WTC11 (cell line): ENCODE data around the gene BSPH1. TPM values are rescaled to one million over a fixed set of nuclear protein-coding genes. Genes with fewer than 3 reads are reported as not detected.

Source experiments
- ATAC-seq: fragments of 200-7000 bp; cut with Tn5 transposase; 2 replicates; pipeline ENCODE4 v1.10.0; 2021; ENCODE audit warnings: mild to moderate bottlenecking, moderate library complexity
- Bru-seq: library from RNA; stranded (reverse); fragments of 400-500 nt; gene quantifications from one replicate; lab custom pipeline; 2021; lab: Mats Ljungman, UMichigan
- CTCF ChIA-PET: fragments of 300-600 bp; sonication (Branson Sonifier 250); formaldehyde crosslinking; loops from one replicate; lab custom pipeline; 2021; ENCODE audit warnings: antibody characterized with exemption; lab: Charles Lee
- POLR2A ChIA-PET: fragments of 350-600 bp; sonication (Branson Sonifier 250); formaldehyde crosslinking; loops from one replicate; lab custom pipeline; 2021; ENCODE audit warnings: antibody characterized with exemption; lab: Charles Lee
- DNase-seq: peaks from one replicate; pipeline ENCODE4 v3.0.0; 2021; ENCODE audit warnings: low spot score
- H3K27ac Mint-ChIP-seq: 2 replicates; pipeline ENCODE4 v1.8.0; 2021; ENCODE audit warnings: mixed read lengths
- H3K27me3 Mint-ChIP-seq: 2 replicates; pipeline ENCODE4 v1.8.0; 2021; ENCODE audit warnings: low read depth, mild to moderate bottlenecking, moderate library complexity, mixed read lengths
- H3K36me3 Mint-ChIP-seq: 2 replicates; pipeline ENCODE4 v1.8.0; 2021; ENCODE audit warnings: mixed read lengths
- H3K4me1 Mint-ChIP-seq: 2 replicates; pipeline ENCODE4 v1.8.0; 2022; ENCODE audit warnings: mixed read lengths
- H3K4me3 Mint-ChIP-seq: 2 replicates; pipeline ENCODE4 v1.8.0; 2021; ENCODE audit warnings: mild to moderate bottlenecking, moderate library complexity, mixed read lengths
- H3K9me3 Mint-ChIP-seq: 2 replicates; pipeline ENCODE4 v1.8.0; 2021; ENCODE audit warnings: mixed read lengths
- AR ChIP-seq: fragments of 250-450 bp; sonication (Bioruptor Pico); IDR thresholded peaks from 2 replicates; pipeline ENCODE4 v1.9.0; 2021; ENCODE audit warnings: mild to moderate bottlenecking
- CBFB ChIP-seq: sonication (generic); formaldehyde crosslinking; IDR thresholded peaks from 2 replicates; pipeline ENCODE4 v1.8.1; 2022; ENCODE audit warnings: mild to moderate bottlenecking, low read depth, missing genetic modification reagents
- E2F1 ChIP-seq: sonication (generic); formaldehyde crosslinking; IDR thresholded peaks from 2 replicates; pipeline ENCODE4 v1.8.0; 2022; ENCODE audit warnings: mild to moderate bottlenecking, missing genetic modification reagents
- EMX1 ChIP-seq: fragments of 250-450 bp; sonication (Bioruptor Pico); IDR thresholded peaks from 2 replicates; pipeline ENCODE4 v1.8.0; 2021; ENCODE audit warnings: mild to moderate bottlenecking
- FOXP1 ChIP-seq: sonication (generic); formaldehyde crosslinking; IDR thresholded peaks from 2 replicates; pipeline ENCODE4 v1.8.0; 2022; ENCODE audit warnings: missing genetic modification reagents, mild to moderate bottlenecking, moderate library complexity, borderline replicate concordance
- GRHL2 ChIP-seq: fragments of 250-450 bp; sonication (Bioruptor Pico); IDR thresholded peaks from 2 replicates; pipeline ENCODE4 v1.8.0; 2022; ENCODE audit warnings: mild to moderate bottlenecking, moderate library complexity; ENCODE audit not compliant: insufficient replicate concordance, severe bottlenecking
- IRF1 ChIP-seq: sonication (generic); formaldehyde crosslinking; IDR thresholded peaks from 2 replicates; pipeline ENCODE4 v1.8.0; 2023; ENCODE audit warnings: missing genetic modification reagents
- JAZF1 ChIP-seq: fragments of 250-450 bp; sonication (Bioruptor Pico); IDR thresholded peaks from 2 replicates; pipeline ENCODE4 v1.9.0; 2021; ENCODE audit warnings: moderate library complexity, mild to moderate bottlenecking, inconsistent platforms
- NFATC4 ChIP-seq: fragments of 250-450 bp; sonication (Bioruptor Pico); IDR thresholded peaks from 2 replicates; pipeline ENCODE4 v1.9.0; 2021; ENCODE audit warnings: mild to moderate bottlenecking
- NR2C2 ChIP-seq: sonication (generic); formaldehyde crosslinking; IDR thresholded peaks from 2 replicates; pipeline ENCODE4 v1.8.0; 2022; ENCODE audit warnings: mild to moderate bottlenecking, missing genetic modification reagents
- NR3C1 ChIP-seq: sonication (generic); formaldehyde crosslinking; conservative IDR thresholded peaks from 2 replicates; pipeline ENCODE4 v1.8.1; 2023; ENCODE audit warnings: low read depth, mild to moderate bottlenecking, missing genetic modification reagents
- OVOL2 ChIP-seq: fragments of 250-450 bp; sonication (Bioruptor Pico); IDR thresholded peaks from 2 replicates; pipeline ENCODE4 v1.9.0; 2021; ENCODE audit warnings: mild to moderate bottlenecking, borderline replicate concordance
- RORB ChIP-seq: fragments of 250-450 bp; sonication (Bioruptor Pico); IDR thresholded peaks from 2 replicates; pipeline ENCODE4 v1.9.0; 2021; ENCODE audit warnings: mild to moderate bottlenecking
- TCF7 ChIP-seq: sonication (generic); formaldehyde crosslinking; IDR thresholded peaks from 2 replicates; pipeline ENCODE4 v1.8.0; 2022; ENCODE audit warnings: mild to moderate bottlenecking, low read depth, missing genetic modification reagents, moderate library complexity
- ZNF121 ChIP-seq: sonication (generic); formaldehyde crosslinking; IDR thresholded peaks from 2 replicates; pipeline ENCODE4 v1.8.0; 2023; ENCODE audit warnings: missing genetic modification reagents
- long read RNA-seq, 3 experiments: library from RNA in 1 of 3; library from capped mRNA in 1 of 3; library from polyadenylated mRNA in 1 of 3; unstranded in 2 of 3; stranded (forward) in 1 of 3; transcript quantifications; one replicate each; pipeline ENCODE4 v2.0.0, GENCODE V29; 2021
- total RNA-seq: library from RNA; stranded (reverse); gene quantifications from 3 replicates; pipeline ENCODE4 v1.2.3, GENCODE V29; 2021
- TF ChIP-seq, protein P1 (sequence below): fragments of 250-450 bp; sonication (Bioruptor Pico); conservative IDR thresholded peaks from 2 replicates; pipeline ENCODE4 v1.9.0; 2021; ENCODE audit warnings: mild to moderate bottlenecking
- TF ChIP-seq, protein P2 (sequence below): sonication (generic); formaldehyde crosslinking; IDR thresholded peaks from 2 replicates; pipeline ENCODE4 v1.8.0; 2022; ENCODE audit warnings: mild to moderate bottlenecking, missing genetic modification reagents
- TF ChIP-seq, protein P3 (sequence below): sonication (generic); formaldehyde crosslinking; IDR thresholded peaks from 2 replicates; pipeline ENCODE4 v1.8.1; 2023; ENCODE audit warnings: mild to moderate bottlenecking, moderate library complexity, missing genetic modification reagents
- TF ChIP-seq, protein P4 (sequence below): sonication (generic); formaldehyde crosslinking; conservative IDR thresholded peaks from 2 replicates; pipeline ENCODE4 v1.8.1; 2022; ENCODE audit warnings: mild to moderate bottlenecking, missing genetic modification reagents
- TF ChIP-seq, protein P5 (sequence below): sonication (generic); formaldehyde crosslinking; IDR thresholded peaks from 2 replicates; pipeline ENCODE4 v1.8.1; 2023; ENCODE audit warnings: mild to moderate bottlenecking, missing genetic modification reagents, moderate library complexity

BSPH1 gene
- not detected in 3 replicates for total RNA-seq
- not detected for Bru-seq, nascent RNA
- long read RNA-seq, experiment 1, result 0 reads
- long read RNA-seq, experiment 2, result 0 reads
- long read RNA-seq, experiment 3, result 0 reads

DNA sequence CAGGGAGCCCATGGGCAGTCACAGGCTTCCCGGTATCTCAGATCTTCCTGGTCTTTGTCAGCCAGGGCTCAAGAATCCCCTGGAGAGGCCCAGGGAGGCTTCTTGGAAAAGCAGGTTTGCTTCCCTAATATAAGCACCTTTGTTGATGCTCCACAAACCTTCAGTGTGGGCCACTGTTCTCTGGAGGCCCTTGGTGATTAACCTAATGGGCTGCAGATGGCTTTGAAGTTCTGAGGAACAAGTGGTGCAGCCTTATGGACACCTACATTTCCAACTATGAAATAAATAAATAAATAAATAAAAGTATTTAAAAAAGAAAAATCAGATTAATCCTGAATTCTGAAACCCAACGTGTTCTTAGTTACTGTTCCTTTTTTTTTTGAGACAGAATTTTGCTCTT is at the start of gene BSPH1:
TSS of gene BSPH1 (minus strand) at position 101 of the 400 bp plus-strand sequence. CDS start at position 12, 89 bp downstream.
- H3K27me3 Mint-ChIP-seq, result peaks cover 29% of the 10 kb centered on the region
- no peaks in the 10 kb centered on the region for H3K36me3 Mint-ChIP-seq
- no peak for DNase-seq
- ChIA-PET CTCF (interaction anchor here (1.3 kb wide), 1 partner anchor 123 kb away, joined by 3 read pairs; no protein-coding TSS in a partner anchor), POLR2A (no interaction called here)
- no peak for ATAC-seq
- H3K9me3 Mint-ChIP-seq, result peaks cover 6% of the 10 kb centered on the region
- no peak within 1 kb of the TSS for H3K27ac Mint-ChIP-seq
- peaks cover 2% of the 10 kb centered on the region; the same call in 1 of the 2 replicates for H3K4me1 Mint-ChIP-seq
- TF ChIP-seq EMX1 (CRISPR knock-in tag), result no peak
- TF ChIP-seq AR, result no peak
- TF ChIP-seq JAZF1, result no peak
- TF ChIP-seq, protein P1, sequence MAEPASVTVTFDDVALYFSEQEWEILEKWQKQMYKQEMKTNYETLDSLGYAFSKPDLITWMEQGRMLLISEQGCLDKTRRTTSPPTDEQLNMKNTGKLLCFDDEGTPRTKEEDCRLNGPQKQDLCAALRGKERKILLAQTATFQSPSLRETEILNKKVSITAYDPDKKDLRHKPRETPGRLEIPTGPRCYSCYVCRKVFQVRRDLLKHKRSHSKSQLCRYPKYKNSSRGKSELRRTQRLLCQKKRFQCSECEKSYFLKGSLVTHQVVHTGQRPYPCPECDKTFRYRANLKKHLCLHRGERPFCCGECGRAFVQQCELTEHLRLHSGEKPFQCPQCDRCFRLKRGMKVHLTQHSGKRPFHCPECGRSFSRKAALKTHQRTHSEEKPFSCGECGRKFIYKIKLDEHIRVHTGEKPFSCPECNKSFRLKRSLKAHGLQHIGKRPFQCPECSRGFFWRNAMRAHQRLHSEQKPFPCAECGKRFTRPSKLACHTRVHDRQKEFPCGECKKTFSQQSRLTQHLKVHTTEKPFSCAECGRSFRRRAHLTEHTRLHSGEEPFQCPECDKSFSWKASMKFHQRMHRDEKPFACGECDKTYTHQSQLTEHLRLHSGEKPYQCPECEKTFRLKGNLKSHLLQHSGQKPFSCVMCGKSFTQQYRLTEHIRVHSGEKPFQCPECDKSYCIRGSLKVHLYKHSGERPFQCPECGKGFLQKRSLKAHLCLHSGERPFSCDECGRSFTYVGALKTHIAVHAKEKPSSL (CRISPR knock-in tag), result no peak
- no peak for TF ChIP-seq FOXP1 (CRISPR knock-in tag)
- no peak for TF ChIP-seq IRF1
- no peak within 1 kb of the TSS for H3K4me3 Mint-ChIP-seq

- H3K9me3 Mint-ChIP-seq, result peaks cover 19% of the 10 kb centered on the region
- no peak for TF ChIP-seq GRHL2 (CRISPR knock-in tag)
- no peak for TF ChIP-seq CBFB (CRISPR knock-in tag)
- TF ChIP-seq TCF7 (CRISPR knock-in tag), result no peak
- TF ChIP-seq ZNF121 (CRISPR knock-in tag), result no peak
- CTCF ChIA-PET, result no interaction called here
- H3K4me1 Mint-ChIP-seq, result peaks cover 6% of the 10 kb centered on the region
- peaks cover 23% of the 10 kb centered on the region for H3K27me3 Mint-ChIP-seq
- H3K27ac Mint-ChIP-seq, result no peak overlapping the region
- POLR2A ChIA-PET, result no interaction called here
- no peak for ATAC-seq
- no peak for DNase-seq
- H3K36me3 Mint-ChIP-seq, result peaks cover 9% of the 10 kb centered on the region
- H3K4me3 Mint-ChIP-seq, result no peak overlapping the region
Observed at GRCh38 chr19:48036765-48037164, 44.8 kb upstream of the BSPH1 start.

- Mint-ChIP-seq H3K4me3 (no peak overlapping the region), H3K9me3 (peaks cover 20% of the 10 kb centered on the region), H3K27me3 (peaks cover 6% of the 10 kb centered on the region; the same call in 1 of the 2 replicates), H3K27ac (no peak overlapping the region), H3K4me1 (peaks cover 6% of the 10 kb centered on the region), H3K36me3 (peaks cover 9% of the 10 kb centered on the region)
- ATAC-seq, result no peak
- ChIA-PET POLR2A (no interaction called here), CTCF (interaction anchor here (0.6 to 1.2 kb wide), 2 partner anchors 68 to 84 kb away, joined by 3 to 4 read pairs; no protein-coding TSS in a partner anchor)
- DNase-seq, result no peak
- TF ChIP-seq, protein P2, sequence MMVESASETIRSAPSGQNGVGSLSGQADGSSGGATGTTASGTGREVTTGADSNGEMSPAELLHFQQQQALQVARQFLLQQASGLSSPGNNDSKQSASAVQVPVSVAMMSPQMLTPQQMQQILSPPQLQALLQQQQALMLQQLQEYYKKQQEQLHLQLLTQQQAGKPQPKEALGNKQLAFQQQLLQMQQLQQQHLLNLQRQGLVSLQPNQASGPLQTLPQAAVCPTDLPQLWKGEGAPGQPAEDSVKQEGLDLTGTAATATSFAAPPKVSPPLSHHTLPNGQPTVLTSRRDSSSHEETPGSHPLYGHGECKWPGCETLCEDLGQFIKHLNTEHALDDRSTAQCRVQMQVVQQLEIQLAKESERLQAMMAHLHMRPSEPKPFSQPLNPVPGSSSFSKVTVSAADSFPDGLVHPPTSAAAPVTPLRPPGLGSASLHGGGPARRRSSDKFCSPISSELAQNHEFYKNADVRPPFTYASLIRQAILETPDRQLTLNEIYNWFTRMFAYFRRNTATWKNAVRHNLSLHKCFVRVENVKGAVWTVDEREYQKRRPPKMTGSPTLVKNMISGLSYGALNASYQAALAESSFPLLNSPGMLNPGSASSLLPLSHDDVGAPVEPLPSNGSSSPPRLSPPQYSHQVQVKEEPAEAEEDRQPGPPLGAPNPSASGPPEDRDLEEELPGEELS (CRISPR knock-in tag), result no peak
- TF ChIP-seq ZNF121 (CRISPR knock-in tag) (no peak), CBFB (CRISPR knock-in tag) (no peak), NR3C1 (CRISPR knock-in tag) (no peak), NR2C2 (CRISPR knock-in tag) (no peak), RORB (CRISPR knock-in tag) (no peak), NFATC4 (CRISPR knock-in tag) (no peak), E2F1 (CRISPR knock-in tag) (no peak), OVOL2 (CRISPR knock-in tag) (no peak)
- TF ChIP-seq, protein P3, sequence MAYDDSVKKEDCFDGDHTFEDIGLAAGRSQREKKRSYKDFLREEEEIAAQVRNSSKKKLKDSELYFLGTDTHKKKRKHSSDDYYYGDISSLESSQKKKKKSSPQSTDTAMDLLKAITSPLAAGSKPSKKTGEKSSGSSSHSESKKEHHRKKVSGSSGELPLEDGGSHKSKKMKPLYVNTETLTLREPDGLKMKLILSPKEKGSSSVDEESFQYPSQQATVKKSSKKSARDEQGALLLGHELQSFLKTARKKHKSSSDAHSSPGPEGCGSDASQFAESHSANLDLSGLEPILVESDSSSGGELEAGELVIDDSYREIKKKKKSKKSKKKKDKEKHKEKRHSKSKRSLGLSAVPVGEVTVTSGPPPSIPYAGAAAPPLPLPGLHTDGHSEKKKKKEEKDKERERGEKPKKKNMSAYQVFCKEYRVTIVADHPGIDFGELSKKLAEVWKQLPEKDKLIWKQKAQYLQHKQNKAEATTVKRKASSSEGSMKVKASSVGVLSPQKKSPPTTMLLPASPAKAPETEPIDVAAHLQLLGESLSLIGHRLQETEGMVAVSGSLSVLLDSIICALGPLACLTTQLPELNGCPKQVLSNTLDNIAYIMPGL (CRISPR knock-in tag), result no peak
- TF ChIP-seq, protein P4, sequence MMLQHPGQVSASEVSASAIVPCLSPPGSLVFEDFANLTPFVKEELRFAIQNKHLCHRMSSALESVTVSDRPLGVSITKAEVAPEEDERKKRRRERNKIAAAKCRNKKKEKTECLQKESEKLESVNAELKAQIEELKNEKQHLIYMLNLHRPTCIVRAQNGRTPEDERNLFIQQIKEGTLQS (CRISPR knock-in tag), result no peak
- TF ChIP-seq, protein P5, sequence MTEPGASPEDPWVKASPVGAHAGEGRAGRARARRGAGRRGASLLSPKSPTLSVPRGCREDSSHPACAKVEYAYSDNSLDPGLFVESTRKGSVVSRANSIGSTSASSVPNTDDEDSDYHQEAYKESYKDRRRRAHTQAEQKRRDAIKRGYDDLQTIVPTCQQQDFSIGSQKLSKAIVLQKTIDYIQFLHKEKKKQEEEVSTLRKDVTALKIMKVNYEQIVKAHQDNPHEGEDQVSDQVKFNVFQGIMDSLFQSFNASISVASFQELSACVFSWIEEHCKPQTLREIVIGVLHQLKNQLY (CRISPR knock-in tag), result no peak
Observed at GRCh38 chr19:48033604-48034003, 41.6 kb upstream of the BSPH1 start.
